Breast epithelium (tissue), 3 donors: ENCODE measurements around the gene PEX10.

ENCODE experiments used
- POLR2AphosphoS5 ChIP-seq, 3 donors: sonication (generic); formaldehyde crosslinking; IDR thresholded peaks; one replicate each; pipeline ENCODE4 v1.6.1; 2017; ENCODE audit warnings: antibody characterized with exemption in 3 of 3
- TF ChIP-seq, protein P1 (sequence below), 3 donors: fragments of 450-650 bp; IDR thresholded peaks; one replicate each; pipeline ENCODE4 v1.5.1; 2016 to 2017; ENCODE audit warnings: antibody characterized with exemption in 3 of 3, mild to moderate bottlenecking in 3 of 3, moderate library complexity in 3 of 3

DNA sequence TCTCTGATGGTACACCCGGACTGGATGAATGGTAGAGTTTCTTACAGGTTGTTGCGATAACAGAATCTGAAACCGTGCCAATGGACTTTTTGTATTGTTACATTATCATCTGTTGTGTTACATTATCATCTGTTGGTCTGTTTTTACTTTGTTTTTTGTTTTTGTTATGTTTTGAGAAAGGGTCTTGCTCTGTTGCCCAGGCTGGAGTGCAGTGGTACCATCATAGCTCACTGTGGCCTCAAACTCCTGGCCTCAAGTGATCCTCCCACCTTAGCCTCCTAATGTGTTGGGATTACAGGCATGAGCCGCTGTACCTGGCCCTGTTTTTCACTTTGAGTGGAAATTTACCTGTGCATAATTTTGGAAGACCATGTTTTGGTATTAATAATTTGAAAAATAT is 10.2 kb upstream of the PEX10 start:
- TF ChIP-seq, protein P1, sequence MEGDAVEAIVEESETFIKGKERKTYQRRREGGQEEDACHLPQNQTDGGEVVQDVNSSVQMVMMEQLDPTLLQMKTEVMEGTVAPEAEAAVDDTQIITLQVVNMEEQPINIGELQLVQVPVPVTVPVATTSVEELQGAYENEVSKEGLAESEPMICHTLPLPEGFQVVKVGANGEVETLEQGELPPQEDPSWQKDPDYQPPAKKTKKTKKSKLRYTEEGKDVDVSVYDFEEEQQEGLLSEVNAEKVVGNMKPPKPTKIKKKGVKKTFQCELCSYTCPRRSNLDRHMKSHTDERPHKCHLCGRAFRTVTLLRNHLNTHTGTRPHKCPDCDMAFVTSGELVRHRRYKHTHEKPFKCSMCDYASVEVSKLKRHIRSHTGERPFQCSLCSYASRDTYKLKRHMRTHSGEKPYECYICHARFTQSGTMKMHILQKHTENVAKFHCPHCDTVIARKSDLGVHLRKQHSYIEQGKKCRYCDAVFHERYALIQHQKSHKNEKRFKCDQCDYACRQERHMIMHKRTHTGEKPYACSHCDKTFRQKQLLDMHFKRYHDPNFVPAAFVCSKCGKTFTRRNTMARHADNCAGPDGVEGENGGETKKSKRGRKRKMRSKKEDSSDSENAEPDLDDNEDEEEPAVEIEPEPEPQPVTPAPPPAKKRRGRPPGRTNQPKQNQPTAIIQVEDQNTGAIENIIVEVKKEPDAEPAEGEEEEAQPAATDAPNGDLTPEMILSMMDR (IDR thresholded peaks at IDR 0.05) = no peak
- no peak for TF ChIP-seq POLR2AphosphoS5 (IDR thresholded peaks at IDR 0.05)
